H1 (cell line): ENCODE results near the gene SMARCB1. TPM values are rescaled to one million over a fixed set of nuclear protein-coding genes. Genes with fewer than 3 reads are reported as not detected.

Source experiments
- CTCF ChIA-PET: fragments of 300-600 bp; sonication (Branson Sonifier 250); formaldehyde crosslinking; loops from one replicate; lab custom pipeline; 2021; ENCODE audit not compliant: partially characterized antibody; lab: Charles Lee
- POLR2A ChIA-PET: fragments of 300-600 bp; sonication (Branson Sonifier 250); formaldehyde crosslinking; loops from one replicate; lab custom pipeline; 2021; ENCODE audit warnings: inconsistent platforms; ENCODE audit not compliant: partially characterized antibody; lab: Charles Lee
- DNase-seq, 2 experiments: peaks; one replicate each; pipeline versions ENCODE4 v3.0.0 to v3.0.0-alpha.2; 2010 to 2022; ENCODE audit warnings: low spot score in 2 of 2, low read depth in 1 of 2, mixed read lengths in 1 of 2
- FAIRE-seq: peaks from 2 replicates; lab custom pipeline; 2011; peaks lifted over from hg19 to GRCh38; lab: Jason Lieb, UNC
- H2AFZ ChIP-seq: 2 replicates; pipeline ENCODE4 v1.8.1; 2012; ENCODE audit warnings: low read length, inconsistent platforms
- H2AK5ac ChIP-seq: 2 replicates; pipeline ENCODE4 v1.6.1; 2013; ENCODE audit warnings: low read depth, low read length
- H2BK120ac ChIP-seq: replicated peaks from 2 replicates; pipeline ENCODE3; 2013; ENCODE audit warnings: low read depth, low read length, inconsistent platforms
- H2BK12ac ChIP-seq: 2 replicates; pipeline ENCODE4 v1.6.1; 2013; ENCODE audit warnings: low read depth, low read length
- H2BK15ac ChIP-seq: 2 replicates; pipeline ENCODE4 v1.6.1; 2013; ENCODE audit warnings: low read length
- H2BK20ac ChIP-seq: 2 replicates; pipeline ENCODE4 v1.6.1; 2013; ENCODE audit warnings: low read length
- H2BK5ac ChIP-seq: 2 replicates; pipeline ENCODE4 v1.6.1; 2013; ENCODE audit warnings: low read depth, low read length
- H3K14ac ChIP-seq: 2 replicates; pipeline ENCODE4 v1.6.1; 2013; ENCODE audit warnings: inconsistent platforms; ENCODE audit not compliant: insufficient read length
- H3K18ac ChIP-seq: 2 replicates; pipeline ENCODE4 v1.6.1; 2013; ENCODE audit warnings: low read length; ENCODE audit errors: extremely low read depth
- H3K23ac ChIP-seq: 2 replicates; pipeline ENCODE4 v1.6.1; 2013; ENCODE audit warnings: inconsistent platforms; ENCODE audit not compliant: insufficient read length
- H3K23me2 ChIP-seq: 2 replicates; pipeline ENCODE4 v1.6.1; 2013; ENCODE audit warnings: low read depth, low read length
- H3K27ac ChIP-seq: 2 replicates; pipeline ENCODE4 v1.6.1; 2011; ENCODE audit warnings: low read depth, low read length, inconsistent platforms
- H3K27me3 ChIP-seq, 4 experiments: replicated peaks in 1 of 4; 1 replicate in 1 of 4; 2 replicates in 3 of 4; pipeline versions ENCODE4 v1.6.1 to v1.8.1; 2011 to 2013; ENCODE audit warnings: low read length in 3 of 4, mild to moderate bottlenecking in 3 of 4, inconsistent platforms in 2 of 4, mixed read lengths in 2 of 4, moderate library complexity in 1 of 4; ENCODE audit not compliant: control insufficient read depth in 3 of 4, insufficient read depth in 3 of 4; ENCODE audit errors: extremely low read depth in 1 of 4
- H3K36me3 ChIP-seq, 4 experiments: 2 replicates each; pipeline versions ENCODE4 v1.6.1 to v1.8.1; 2011 to 2013; ENCODE audit warnings: mild to moderate bottlenecking in 4 of 4, low read length in 3 of 4, moderate library complexity in 2 of 4, control low read depth in 1 of 4, inconsistent platforms in 1 of 4; ENCODE audit not compliant: insufficient read depth in 4 of 4, control insufficient read depth in 2 of 4
- H3K4ac ChIP-seq: replicated peaks from 2 replicates; pipeline ENCODE3; 2013; ENCODE audit warnings: low read length, low read depth, mixed read lengths, inconsistent platforms; ENCODE audit not compliant: insufficient read length
- H3K4me1 ChIP-seq, 4 experiments: replicated peaks in 1 of 4; 1 replicate in 1 of 4; 2 replicates in 3 of 4; pipeline versions ENCODE4 v1.6.1 to v1.8.1; 2011 to 2013; ENCODE audit warnings: low read length in 3 of 4, inconsistent platforms in 2 of 4, mixed read lengths in 1 of 4; ENCODE audit not compliant: insufficient read depth in 4 of 4, control insufficient read depth in 3 of 4
- H3K4me2 ChIP-seq, 2 experiments: 2 replicates each; pipeline versions ENCODE4 v1.6.1 to v1.8.1; 2011 to 2013; ENCODE audit warnings: low read depth in 2 of 2, low read length in 2 of 2, control low read depth in 1 of 2, inconsistent platforms in 1 of 2, mild to moderate bottlenecking in 1 of 2; ENCODE audit not compliant: insufficient read depth in 1 of 2
- H3K4me3 ChIP-seq, 4 experiments: fragments of 200-600, 300-600 bp in 1 of 4; sonication (generic), shearing (Covaris generic), sonication (Bioruptor Twin) in 1 of 4; 2 replicates each; pipeline versions ENCODE4 v1.5.1 to v1.8.1; 2011 to 2016; ENCODE audit warnings: low read length in 4 of 4, low read depth in 3 of 4, control low read depth in 2 of 4, inconsistent platforms in 2 of 4, mild to moderate bottlenecking in 2 of 4, mixed read lengths in 1 of 4, moderate library complexity in 1 of 4; ENCODE audit not compliant: insufficient read depth in 2 of 4; ENCODE audit errors: extremely low read depth in 1 of 4
- H3K56ac ChIP-seq: replicated peaks from 2 replicates; pipeline ENCODE3; 2013; ENCODE audit warnings: low read depth, mild to moderate bottlenecking, mixed read lengths, low read length, inconsistent platforms; ENCODE audit not compliant: insufficient read length
- H3K79me1 ChIP-seq: 2 replicates; pipeline ENCODE4 v1.6.1; 2013; ENCODE audit warnings: low read depth, low read length, control low read depth
- H3K79me2 ChIP-seq, 2 experiments: 2 replicates each; pipeline versions ENCODE4 v1.6.1 to v1.8.1; 2012 to 2013; ENCODE audit warnings: low read length in 2 of 2, mild to moderate bottlenecking in 2 of 2, inconsistent platforms in 1 of 2; ENCODE audit not compliant: insufficient read depth in 2 of 2, control insufficient read depth in 1 of 2
- H3K9ac ChIP-seq, 4 experiments: replicated peaks in 1 of 4; 1 replicate in 1 of 4; 2 replicates in 3 of 4; pipeline versions ENCODE4 v1.6.1 to v1.8.1; 2011 to 2013; ENCODE audit warnings: low read depth in 3 of 4, low read length in 3 of 4, control low read depth in 2 of 4, mild to moderate bottlenecking in 2 of 4, moderate library complexity in 2 of 4, inconsistent platforms in 1 of 4; ENCODE audit errors: extremely low read depth in 1 of 4
- H3K9me3 ChIP-seq, 2 experiments: 2 replicates each; pipeline versions ENCODE4 v1.6.1 to v1.8.1; 2012 to 2013; ENCODE audit warnings: mild to moderate bottlenecking in 2 of 2, moderate library complexity in 2 of 2, control low read depth in 1 of 2, inconsistent platforms in 1 of 2, low read depth in 1 of 2, low read length in 1 of 2, mixed read lengths in 1 of 2; ENCODE audit not compliant: insufficient read depth in 2 of 2
- H4K20me1 ChIP-seq, 2 experiments: replicated peaks in 1 of 2; 2 replicates each; pipeline versions ENCODE3 to v1.8.1; 2011 to 2013; ENCODE audit warnings: inconsistent platforms in 2 of 2, low read length in 2 of 2, mild to moderate bottlenecking in 1 of 2; ENCODE audit not compliant: insufficient read depth in 2 of 2, control insufficient read depth in 1 of 2
- H4K5ac ChIP-seq: 2 replicates; pipeline ENCODE4 v1.6.1; 2013; ENCODE audit warnings: low read length, low read depth, mixed read lengths, inconsistent platforms; ENCODE audit not compliant: insufficient read length
- H4K8ac ChIP-seq: 2 replicates; pipeline ENCODE4 v1.8.0; 2013; ENCODE audit warnings: mild to moderate bottlenecking, moderate library complexity, low read length, inconsistent platforms; ENCODE audit not compliant: insufficient read depth; ENCODE audit errors: extremely low read depth
- H4K91ac ChIP-seq: replicated peaks from 2 replicates; pipeline ENCODE3; 2013; ENCODE audit warnings: low read length, mixed read lengths, inconsistent platforms; ENCODE audit not compliant: insufficient read length
- GTF2F1 ChIP-seq: IDR thresholded peaks from 2 replicates; pipeline ENCODE4 v1.6.1; 2012; ENCODE audit warnings: low read depth, low read length, improper control_type of control experiment, borderline replicate concordance
- KDM5A ChIP-seq: fragments of 200-600 bp; IDR thresholded peaks from 2 replicates; pipeline ENCODE4 v1.7.1; 2012; ENCODE audit warnings: mild to moderate bottlenecking, low read length, inconsistent platforms, mixed read lengths
- NRF1 ChIP-seq: IDR thresholded peaks from 2 replicates; pipeline ENCODE4 v1.6.1; 2011; ENCODE audit warnings: mild to moderate bottlenecking, low read depth, low read length, improper control_type of control experiment
- RFX5 ChIP-seq: IDR thresholded peaks from 2 replicates; pipeline ENCODE4 v1.6.1; 2011; ENCODE audit warnings: low read depth, low read length, improper control_type of control experiment, borderline replicate concordance
- WGBS, 2 experiments: shearing (Covaris generic) in 1 of 2; methylation state at CpG; one replicate each; pipeline versions ENCODE4 v1.1.6 to v1.1.7; 2013 to 2015; ENCODE audit warnings: low lambda C conversion rate in 2 of 2, mixed read lengths in 2 of 2, inconsistent platforms in 1 of 2, low coverage in 1 of 2, missing lambda C conversion rate in 1 of 2; ENCODE audit not compliant: insufficient replicate concordance in 2 of 2, insufficient coverage in 1 of 2, insufficient read length in 1 of 2; ENCODE audit errors: extremely low coverage in 1 of 2, missing lambda C conversion rate in 1 of 2; 5-methylcytosine and 5-hydroxymethylcytosine counted together
- polyA plus RNA-seq, 7 experiments: library from polyadenylated mRNA; depleted of rRNA in 3 of 7; stranded (reverse) in 5 of 7; unstranded in 2 of 7; fragments of >200 nt in 5 of 7; fragments of 200-250 nt in 2 of 7; gene quantifications; 1 replicate in 5 of 7; 2 replicates in 1 of 7; 4 replicates in 1 of 7; pipeline versions ENCODE4 v1.2.1 to v1.2.3, GENCODE V29; 2011 to 2013; ENCODE audit warnings: missing spikeins in 2 of 7, mixed read lengths in 2 of 7
- total RNA-seq: library from RNA; stranded (reverse); fragmentation: NEBNext Ultra II Directional; extraction: Animal tissue kit (Norgen Biotek cat#: 25700); gene quantifications from 2 replicates; pipeline ENCODE4 v1.2.1, GENCODE V29; 2021
- TF ChIP-seq, protein P1 (sequence below): IDR thresholded peaks from 2 replicates; pipeline ENCODE4 v1.6.1; 2011; ENCODE audit warnings: low read length, improper control_type of control experiment

SMARCB1 gene
- total and polyA plus RNA-seq, 2 of the 8 experiments (the other 6 are each of a cell fraction or from before 2014, with no cell fraction given): 116 to 145 TPM

DNA sequence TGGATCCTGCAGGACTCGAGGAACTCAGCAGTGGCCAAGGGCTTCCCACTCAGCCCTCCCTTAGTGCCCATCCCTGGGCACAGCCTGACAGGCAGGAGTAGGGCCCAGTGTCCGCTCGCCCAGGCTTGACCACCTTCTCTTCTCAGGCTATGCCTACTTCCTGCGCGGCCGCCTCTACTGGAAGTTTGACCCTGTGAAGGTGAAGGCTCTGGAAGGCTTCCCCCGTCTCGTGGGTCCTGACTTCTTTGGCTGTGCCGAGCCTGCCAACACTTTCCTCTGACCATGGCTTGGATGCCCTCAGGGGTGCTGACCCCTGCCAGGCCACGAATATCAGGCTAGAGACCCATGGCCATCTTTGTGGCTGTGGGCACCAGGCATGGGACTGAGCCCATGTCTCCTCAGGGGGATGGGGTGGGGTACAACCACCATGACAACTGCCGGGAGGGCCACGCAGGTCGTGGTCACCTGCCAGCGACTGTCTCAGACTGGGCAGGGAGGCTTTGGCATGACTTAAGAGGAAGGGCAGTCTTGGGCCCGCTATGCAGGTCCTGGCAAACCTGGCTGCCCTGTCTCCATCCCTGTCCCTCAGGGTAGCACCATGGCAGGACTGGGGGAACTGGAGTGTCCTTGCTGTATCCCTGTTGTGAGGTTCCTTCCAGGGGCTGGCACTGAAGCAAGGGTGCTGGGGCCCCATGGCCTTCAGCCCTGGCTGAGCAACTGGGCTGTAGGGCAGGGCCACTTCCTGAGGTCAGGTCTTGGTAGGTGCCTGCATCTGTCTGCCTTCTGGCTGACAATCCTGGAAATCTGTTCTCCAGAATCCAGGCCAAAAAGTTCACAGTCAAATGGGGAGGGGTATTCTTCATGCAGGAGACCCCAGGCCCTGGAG is 3.3 kb upstream of the SMARCB1 start:
- Histone ChIP-seq H3K4ac (no peak overlapping the region), H3K23ac (no peak overlapping the region), H3K27me3 (no peaks in the 10 kb centered on the region), H3K23me2 (peaks cover 3% of the 10 kb centered on the region; the same call in 1 of the 2 replicates), H3K79me1 (peaks cover 2% of the 10 kb centered on the region; the same call in 1 of the 2 replicates), H4K5ac (no peak overlapping the region), H3K9ac (no peak overlapping the region), H3K79me2 (peaks cover 10 to 11% of the 10 kb centered on the region in 2 experiments), H2BK120ac (no peak overlapping the region), H3K56ac (no peak overlapping the region), H3K18ac (no peak overlapping the region), H3K4me3 (no peak overlapping the region), H4K20me1 (peaks cover 2% of the 10 kb centered on the region in 2 experiments), H2AK5ac (0 out of 2 replicates have a peak overlapping the region, but pooled peaks have one; percentile 32), H2BK5ac (no peak overlapping the region), H4K8ac (no peak overlapping the region), H3K9me3 (no peaks in the 10 kb centered on the region), H4K91ac (no peak overlapping the region), H2BK12ac (no peak overlapping the region), H3K36me3 (no peaks in the 10 kb centered on the region), H3K4me2 (no peak overlapping the region), H3K4me1 (peaks cover 0 to 10% (median 4%) of the 10 kb centered on the region in 4 experiments; a peak in 3 of 7 replicates), H3K14ac (no peak overlapping the region), H2BK20ac (no peak overlapping the region), H2AFZ (no peak overlapping the region), H2BK15ac (no peak overlapping the region), H3K27ac (no peak overlapping the region)
- DNase-seq (no peak), FAIRE-seq (no peak)
- CTCF ChIA-PET: interaction anchor here (0.7 kb wide), 1 partner anchor 62 kb away, joined by 3 read pairs; no protein-coding TSS in a partner anchor
- TF ChIP-seq KDM5A (no peak), NRF1 (no peak), GTF2F1 (no peak), RFX5 (no peak)
- TF ChIP-seq, protein P1, sequence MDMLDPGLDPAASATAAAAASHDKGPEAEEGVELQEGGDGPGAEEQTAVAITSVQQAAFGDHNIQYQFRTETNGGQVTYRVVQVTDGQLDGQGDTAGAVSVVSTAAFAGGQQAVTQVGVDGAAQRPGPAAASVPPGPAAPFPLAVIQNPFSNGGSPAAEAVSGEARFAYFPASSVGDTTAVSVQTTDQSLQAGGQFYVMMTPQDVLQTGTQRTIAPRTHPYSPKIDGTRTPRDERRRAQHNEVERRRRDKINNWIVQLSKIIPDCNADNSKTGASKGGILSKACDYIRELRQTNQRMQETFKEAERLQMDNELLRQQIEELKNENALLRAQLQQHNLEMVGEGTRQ: no peak
- 75% methylated on average over 15 of the region's 15 CpGs; no CpG with 5 or more reads in 1 of the 2 experiments for WGBS, 2 experiments
- POLR2A ChIA-PET: interaction anchor here (2.0 to 4.5 kb wide), 2 partner anchors 9 to 10 kb away, joined by 5 to 45 read pairs; partner anchors contain the start of gene MMP11
